ENCODE measurements around the gene TMEM38B. TPM values are rescaled to one million over a fixed set of nuclear protein-coding genes. Genes with fewer than 3 reads are reported as not detected.
A peak's percentile ranks its signal among the peaks of the same experiment; 100 is the strongest.
"Not testable (repeated sequence)": the region's sequence is repeated elsewhere in the genome, so short reads cannot be mapped to it uniquely, and the experiment has no call there.

Gene TMEM38B
- total and polyA plus RNA-seq, 5 donors from 2014 or later: 10.6 to 22.2 (median 18.2) TPM

- Mint-ChIP-seq H3K4me3 (no peak overlapping the region), H3K36me3 (peaks cover 6% of the 10 kb centered on the region), H3K27me3 (no peaks in the 10 kb centered on the region), H3K27ac (no peak overlapping the region), H3K9me3 (no peaks in the 10 kb centered on the region), H3K4me1 (peaks cover 4 to 13% (median 8%) of the 10 kb centered on the region in 4 donors)
- Histone ChIP-seq H3K27me3 (ENCODE audit: control insufficient read depth, insufficient read depth, low read length) (no peaks in the 10 kb centered on the region), H3K4me1 (ENCODE audit: control insufficient read depth, insufficient read depth, low read length, poor library complexity, severe bottlenecking) (no peaks in the 10 kb centered on the region), H3K27ac (ENCODE audit: insufficient read depth, low read length, poor library complexity, severe bottlenecking) (no peak overlapping the region), H3K4me3 (ENCODE audit: low read depth, low read length) (no peak overlapping the region), H3K9me3 (ENCODE audit: control insufficient read depth in 2 of 2, low read length in 2 of 2) (no peaks in the 10 kb centered on the region), H3K36me3 (ENCODE audit: control insufficient read depth, insufficient read depth, low read length) (no peaks in the 10 kb centered on the region)
- ATAC-seq (ENCODE audit: low read depth in 2 of 2) (no peak), DNase-seq (no peak)
Measured at GRCh38 chr9:105712773-105713172, 18.4 kb downstream of the TMEM38B start.

- no peaks in the 10 kb centered on the region for H3K9me3 Mint-ChIP-seq
- H3K4me3 Mint-ChIP-seq: no peak overlapping the region
- ATAC-seq (ENCODE audit: low read depth in 2 of 2) (no peak), DNase-seq (no peak)
- peaks cover 6% of the 10 kb centered on the region for H3K36me3 Mint-ChIP-seq
- no peak overlapping the region for H3K27ac Mint-ChIP-seq
- Histone ChIP-seq H3K4me1 (ENCODE audit: control insufficient read depth, insufficient read depth, low read length, poor library complexity, severe bottlenecking) (no peaks in the 10 kb centered on the region), H3K9me3 (ENCODE audit: control insufficient read depth in 2 of 2, low read length in 2 of 2) (no peaks in the 10 kb centered on the region), H3K4me3 (ENCODE audit: low read depth, low read length) (no peak overlapping the region), H3K36me3 (ENCODE audit: control insufficient read depth, insufficient read depth, low read length) (no peaks in the 10 kb centered on the region), H3K27me3 (ENCODE audit: control insufficient read depth, insufficient read depth, low read length) (no peaks in the 10 kb centered on the region), H3K27ac (ENCODE audit: insufficient read depth, low read length, poor library complexity, severe bottlenecking) (no peak overlapping the region)
- peaks cover 5 to 13% (median 5%) of the 10 kb centered on the region in 4 donors for H3K4me1 Mint-ChIP-seq
- H3K27me3 Mint-ChIP-seq: no peaks in the 10 kb centered on the region
Measured at GRCh38 chr9:105713260-105714019, 19.1 kb downstream of the TMEM38B start.

GRCh38 chr9:105714020-105714331, 19.6 kb downstream of the TMEM38B start:
- Mint-ChIP-seq H3K36me3 (peaks cover 6% of the 10 kb centered on the region), H3K9me3 (no peaks in the 10 kb centered on the region), H3K4me1 (peaks cover 0 to 9% (median 2%) of the 10 kb centered on the region in 4 donors), H3K27me3 (no peaks in the 10 kb centered on the region), H3K4me3 (no peak overlapping the region), H3K27ac (peak overlapping the region; percentile 15 to 59 (median 41))
- H3K27me3 ChIP-seq (ENCODE audit: control insufficient read depth, insufficient read depth, low read length): no peaks in the 10 kb centered on the region
- H3K27ac ChIP-seq (ENCODE audit: insufficient read depth, low read length, poor library complexity, severe bottlenecking): no peak overlapping the region
- ATAC-seq (ENCODE audit: low read depth in 2 of 2): no peak
- peak in 1 of 3 donors; percentile 19 for DNase-seq
- H3K36me3 ChIP-seq (ENCODE audit: control insufficient read depth, insufficient read depth, low read length): no peaks in the 10 kb centered on the region
- no peaks in the 10 kb centered on the region for H3K4me1 ChIP-seq (ENCODE audit: control insufficient read depth, insufficient read depth, low read length, poor library complexity, severe bottlenecking)
- H3K9me3 ChIP-seq (ENCODE audit: control insufficient read depth in 2 of 2, low read length in 2 of 2): no peaks in the 10 kb centered on the region
- no peak overlapping the region for H3K4me3 ChIP-seq (ENCODE audit: low read depth, low read length)

GRCh38 chr9:105716146-105716545, 21.8 kb downstream of the TMEM38B start:
- Histone ChIP-seq H3K9me3 (ENCODE audit: control insufficient read depth in 2 of 2, low read length in 2 of 2) (no peaks in the 10 kb centered on the region), H3K27me3 (ENCODE audit: control insufficient read depth, insufficient read depth, low read length) (no peaks in the 10 kb centered on the region), H3K4me3 (ENCODE audit: low read depth, low read length) (no peak overlapping the region), H3K27ac (ENCODE audit: insufficient read depth, low read length, poor library complexity, severe bottlenecking) (no peak overlapping the region), H3K4me1 (ENCODE audit: control insufficient read depth, insufficient read depth, low read length, poor library complexity, severe bottlenecking) (no peaks in the 10 kb centered on the region), H3K36me3 (ENCODE audit: control insufficient read depth, insufficient read depth, low read length) (no peaks in the 10 kb centered on the region)
- Mint-ChIP-seq H3K4me1 (peaks cover 0 to 9% (median 2%) of the 10 kb centered on the region in 4 donors), H3K27ac (peak overlapping the region in 1 of 3 donors; percentile 13), H3K4me3 (no peak overlapping the region), H3K27me3 (peaks cover 4% of the 10 kb centered on the region), H3K36me3 (no peaks in the 10 kb centered on the region), H3K9me3 (no peaks in the 10 kb centered on the region)
- DNase-seq (no peak), ATAC-seq (ENCODE audit: low read depth in 2 of 2) (no peak)

DNA sequence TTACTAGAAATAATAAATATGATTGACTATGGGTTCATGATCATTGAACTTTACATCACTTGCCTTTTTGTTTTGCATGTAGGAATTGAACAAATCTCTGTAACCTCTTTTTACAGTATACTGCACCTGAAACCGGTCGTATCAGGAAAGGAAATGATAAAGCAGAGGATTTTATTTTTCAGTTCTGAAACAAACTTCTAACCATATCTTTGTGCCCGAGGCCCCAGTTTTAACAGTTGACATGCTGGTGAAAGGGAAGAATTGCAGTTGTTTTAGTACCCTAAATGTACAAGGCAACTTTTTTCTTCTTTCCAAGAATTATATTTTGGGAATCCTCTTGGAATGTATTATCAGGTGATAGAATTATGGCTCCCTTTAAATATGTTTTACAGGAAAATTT, 27.8 kb downstream of the TMEM38B start:
- no peaks in the 10 kb centered on the region for H3K9me3 ChIP-seq (ENCODE audit: control insufficient read depth in 2 of 2, low read length in 2 of 2)
- H3K4me1 Mint-ChIP-seq: peaks cover 0 to 6% (median 2%) of the 10 kb centered on the region in 4 donors
- peaks cover 4% of the 10 kb centered on the region for H3K27me3 Mint-ChIP-seq
- H3K9me3 Mint-ChIP-seq: peaks cover 0 to 1% (median 0%) of the 10 kb centered on the region in 7 donors
- ATAC-seq (ENCODE audit: low read depth in 2 of 2) (no peak), DNase-seq (no peak)
- H3K36me3 ChIP-seq (ENCODE audit: control insufficient read depth, insufficient read depth, low read length): no peaks in the 10 kb centered on the region
- H3K4me1 ChIP-seq (ENCODE audit: control insufficient read depth, insufficient read depth, low read length, poor library complexity, severe bottlenecking): no peaks in the 10 kb centered on the region
- H3K27me3 ChIP-seq (ENCODE audit: control insufficient read depth, insufficient read depth, low read length): no peaks in the 10 kb centered on the region
- no peak overlapping the region for H3K27ac Mint-ChIP-seq
- H3K4me3 Mint-ChIP-seq: no peak overlapping the region
- no peak overlapping the region for H3K4me3 ChIP-seq (ENCODE audit: low read depth, low read length)
- peaks cover 13% of the 10 kb centered on the region for H3K36me3 Mint-ChIP-seq
- no peak overlapping the region for H3K27ac ChIP-seq (ENCODE audit: insufficient read depth, low read length, poor library complexity, severe bottlenecking)

GRCh38 chr9:105725370-105725769, 31.0 kb downstream of the TMEM38B start:
- no peaks in the 10 kb centered on the region for H3K9me3 ChIP-seq (ENCODE audit: control insufficient read depth in 2 of 2, low read length in 2 of 2)
- Mint-ChIP-seq H3K4me1 (peaks cover 0 to 5% (median 0%) of the 10 kb centered on the region in 4 donors), H3K9me3 (peaks cover 0 to 6% (median 3%) of the 10 kb centered on the region in 7 donors), H3K27ac (no peak overlapping the region), H3K36me3 (peaks cover 33% of the 10 kb centered on the region), H3K27me3 (no peaks in the 10 kb centered on the region), H3K4me3 (peak overlapping the region in 1 of 4 donors; percentile 83)
- no peak overlapping the region for H3K4me3 ChIP-seq (ENCODE audit: low read depth, low read length)
- H3K27ac ChIP-seq (ENCODE audit: insufficient read depth, low read length, poor library complexity, severe bottlenecking): no peak overlapping the region
- DNase-seq: no peak
- ATAC-seq (ENCODE audit: low read depth in 2 of 2): no peak
- no peaks in the 10 kb centered on the region for H3K27me3 ChIP-seq (ENCODE audit: control insufficient read depth, insufficient read depth, low read length)
- H3K36me3 ChIP-seq (ENCODE audit: control insufficient read depth, insufficient read depth, low read length): no peaks in the 10 kb centered on the region
- H3K4me1 ChIP-seq (ENCODE audit: control insufficient read depth, insufficient read depth, low read length, poor library complexity, severe bottlenecking): no peaks in the 10 kb centered on the region

GRCh38 chr9:105728230-105728629, 33.9 kb downstream of the TMEM38B start:
- H3K9me3 ChIP-seq (ENCODE audit: control insufficient read depth in 2 of 2, low read length in 2 of 2); H3K4me3 Mint-ChIP-seq; H3K27me3 ChIP-seq (ENCODE audit: control insufficient read depth, insufficient read depth, low read length); H3K4me1 Mint-ChIP-seq; H3K27ac ChIP-seq (ENCODE audit: insufficient read depth, low read length, poor library complexity, severe bottlenecking); H3K4me3 ChIP-seq (ENCODE audit: low read depth, low read length); DNase-seq; H3K4me1 ChIP-seq (ENCODE audit: control insufficient read depth, insufficient read depth, low read length, poor library complexity, severe bottlenecking); H3K36me3 ChIP-seq (ENCODE audit: control insufficient read depth, insufficient read depth, low read length); H3K27ac Mint-ChIP-seq; ATAC-seq (ENCODE audit: low read depth in 2 of 2); H3K27me3 Mint-ChIP-seq: not testable (repeated sequence)
- peaks cover 45% of the 10 kb centered on the region for H3K36me3 Mint-ChIP-seq
- H3K9me3 Mint-ChIP-seq: peaks cover 0 to 16% (median 6%) of the 10 kb centered on the region in 7 donors

GRCh38 chr9:105731420-105731819, 37.1 kb downstream of the TMEM38B start:
- not testable (repeated sequence) for H3K4me3 ChIP-seq (ENCODE audit: low read depth, low read length); H3K4me1 ChIP-seq (ENCODE audit: control insufficient read depth, insufficient read depth, low read length, poor library complexity, severe bottlenecking); DNase-seq; H3K27me3 ChIP-seq (ENCODE audit: control insufficient read depth, insufficient read depth, low read length); H3K4me1 Mint-ChIP-seq; H3K27ac Mint-ChIP-seq; H3K27me3 Mint-ChIP-seq; H3K4me3 Mint-ChIP-seq; H3K36me3 ChIP-seq (ENCODE audit: control insufficient read depth, insufficient read depth, low read length); H3K27ac ChIP-seq (ENCODE audit: insufficient read depth, low read length, poor library complexity, severe bottlenecking); ATAC-seq (ENCODE audit: low read depth in 2 of 2)
- H3K9me3 ChIP-seq (ENCODE audit: control insufficient read depth in 2 of 2, low read length in 2 of 2): peaks cover 13 to 29% of the 10 kb centered on the region in 2 experiments
- Mint-ChIP-seq H3K36me3 (peaks cover 67% of the 10 kb centered on the region), H3K9me3 (peaks cover 0 to 34% (median 14%) of the 10 kb centered on the region in 7 donors)
